ENCODE measurements around the gene CD226.
"Not testable (repeated sequence)": the region's sequence is repeated elsewhere in the genome, so short reads cannot be mapped to it uniquely, and the experiment has no call there.

The CD226 gene

GRCh38 chr18:69872661-69873060, 75.0 kb downstream of the CD226 start:
- DNase-seq (ENCODE audit: low spot score): no peak

- no peak for DNase-seq (ENCODE audit: low spot score)
Observed at GRCh38 chr18:69871363-69871762, 76.3 kb downstream of the CD226 start.

GRCh38 chr18:69870736-69871135, 76.9 kb downstream of the CD226 start:
- no peak for DNase-seq (ENCODE audit: low spot score)

- no peak for DNase-seq (ENCODE audit: low spot score)
Observed at GRCh38 chr18:69866212-69866611, 81.5 kb downstream of the CD226 start.

GRCh38 chr18:69865776-69866175, 81.9 kb downstream of the CD226 start:
- no peak for DNase-seq (ENCODE audit: low spot score)

GRCh38 chr18:69864802-69865201, 82.9 kb downstream of the CD226 start:
- DNase-seq (ENCODE audit: low spot score): not testable (repeated sequence)

- no peak for DNase-seq (ENCODE audit: low spot score)
Observed at GRCh38 chr18:69858897-69859296, 88.8 kb downstream of the CD226 start.

GRCh38 chr18:69854455-69854854, 93.2 kb downstream of the CD226 start:
- DNase-seq (ENCODE audit: low spot score): no peak

- DNase-seq (ENCODE audit: low spot score): no peak
Observed at GRCh38 chr18:69853051-69853450, 94.6 kb downstream of the CD226 start.

- DNase-seq (ENCODE audit: low spot score): no peak
Observed at GRCh38 chr18:69845593-69846506, 101.8 kb downstream of the CD226 start.

GRCh38 chr18:69844656-69845055, 103.0 kb downstream of the CD226 start:
- no peak for DNase-seq (ENCODE audit: low spot score)

GRCh38 chr18:69843015-69843414, 104.7 kb downstream of the CD226 start:
- DNase-seq (ENCODE audit: low spot score): no peak

- DNase-seq (ENCODE audit: low spot score): no peak
Observed at GRCh38 chr18:69841117-69841516, 106.6 kb downstream of the CD226 start.

- DNase-seq (ENCODE audit: low spot score): no peak
Observed at GRCh38 chr18:69840445-69840844, 107.2 kb downstream of the CD226 start.

- no peak for DNase-seq (ENCODE audit: low spot score)
Observed at GRCh38 chr18:69840001-69840400, 107.7 kb downstream of the CD226 start.

GRCh38 chr18:69839497-69839896, 108.2 kb downstream of the CD226 start:
- DNase-seq (ENCODE audit: low spot score): no peak

GRCh38 chr18:69838620-69839411, 108.9 kb downstream of the CD226 start:
- DNase-seq (ENCODE audit: low spot score): peak; percentile 14

GRCh38 chr18:69838003-69838402, 109.7 kb downstream of the CD226 start:
- DNase-seq (ENCODE audit: low spot score): no peak

- DNase-seq (ENCODE audit: low spot score): not testable (repeated sequence)
Observed at GRCh38 chr18:69834980-69835379, 112.7 kb downstream of the CD226 start.

GRCh38 chr18:69830189-69830588, 117.5 kb downstream of the CD226 start:
- no peak for DNase-seq (ENCODE audit: low spot score)

GRCh38 chr18:69820538-69820937, 127.1 kb downstream of the CD226 start:
- DNase-seq (ENCODE audit: low spot score): no peak

- DNase-seq (ENCODE audit: low spot score): no peak
Observed at GRCh38 chr18:69819460-69819859, 128.2 kb downstream of the CD226 start.

GRCh38 chr18:69817335-69817940, 130.2 kb downstream of the CD226 start:
- no peak for DNase-seq (ENCODE audit: low spot score)

Measured in hematopoietic multipotent progenitor cell treated with erythropoietin and hydrocortisone succinate and interleukin-3 and kit ligand, for 15 days (in vitro differentiated cells).